GM21447 (cell line): ENCODE results near the gene MESD.

Experiments
- ATAC-seq: cut with Tn5 transposase; IDR thresholded peaks from one replicate; pipeline ENCODE4 v1.9.1; 2021; ENCODE audit not compliant: unreplicated experiment

MESD gene

GRCh38 chr15:80912673-80913072 lies 76.9 kb downstream of the MESD start:
- no peak for ATAC-seq

GRCh38 chr15:80911821-80912220 lies 77.8 kb downstream of the MESD start:
- ATAC-seq = no peak

- ATAC-seq = no peak
These were observed 83.4 kb downstream of the MESD start for GRCh38 chr15:80906159-80906766.

GRCh38 chr15:80904998-80905397 lies 84.6 kb downstream of the MESD start:
- ATAC-seq = no peak

- no peak for ATAC-seq
These were observed 87.3 kb downstream of the MESD start for GRCh38 chr15:80902298-80902801.

- ATAC-seq = no peak
These were observed 91.6 kb downstream of the MESD start for GRCh38 chr15:80898040-80898439.
